IMR-90 (cell line): ENCODE measurements around the gene ZNF521. TPM values are rescaled to one million over a fixed set of nuclear protein-coding genes. Genes with fewer than 3 reads are reported as not detected.

Experiments used
- ATAC-seq: fragments of 200-7000 bp; cut with Tn5 transposase; 2 replicates; pipeline ENCODE4 v1.9.1; 2020; ENCODE audit warnings: low read depth, mild to moderate bottlenecking, moderate library complexity
- BruUV-seq: library from RNA; stranded (reverse); fragments of 400-500 nt; replicated peaks from 2 replicates; lab custom pipeline; 2021; lab: Mats Ljungman, UMichigan
- CTCF ChIA-PET: fragments of 300-600 bp; formaldehyde crosslinking; extraction: SDS; loops from one replicate; lab custom pipeline; 2021; ENCODE audit warnings: antibody characterized with exemption; lab: Yijun Ruan, JAX
- POLR2A ChIA-PET: fragments of 300-600 bp; sonication (Branson Sonifier 250); formaldehyde crosslinking; loops from one replicate; lab custom pipeline; 2022; ENCODE audit warnings: antibody characterized with exemption; ENCODE audit not compliant: unreplicated experiment; lab: Charles Lee
- DNase-seq: peaks from one replicate; pipeline ENCODE4 v3.0.0; 2013
- H2AFZ ChIP-seq: replicated peaks from 2 replicates; pipeline ENCODE3; 2013; ENCODE audit warnings: low read length, mild to moderate bottlenecking; ENCODE audit not compliant: poor library complexity
- H2AK5ac ChIP-seq: 2 replicates; pipeline ENCODE4 v1.6.1; 2013; ENCODE audit warnings: low read depth, low read length, inconsistent platforms
- H2AK9ac ChIP-seq: replicated peaks from 2 replicates; pipeline ENCODE3; 2013; ENCODE audit warnings: mild to moderate bottlenecking, low read depth, low read length, moderate library complexity; ENCODE audit not compliant: poor library complexity
- H2BK120ac ChIP-seq: 2 replicates; pipeline ENCODE4 v1.6.1; 2013; ENCODE audit warnings: low read depth, low read length, inconsistent platforms
- H2BK15ac ChIP-seq: 3 replicates; pipeline ENCODE4 v1.6.1; 2013; ENCODE audit warnings: low read depth, low read length, inconsistent platforms
- H2BK20ac ChIP-seq: 2 replicates; pipeline ENCODE4 v1.6.1; 2013; ENCODE audit warnings: low read depth, mild to moderate bottlenecking, inconsistent platforms, low read length, moderate library complexity
- H2BK5ac ChIP-seq: 2 replicates; pipeline ENCODE4 v1.6.1; 2013; ENCODE audit warnings: mild to moderate bottlenecking, low read depth, low read length, inconsistent platforms; ENCODE audit not compliant: poor library complexity, severe bottlenecking
- H3K14ac ChIP-seq: replicated peaks from 2 replicates; pipeline ENCODE4 v1.6.1; 2013; ENCODE audit warnings: low read depth, low read length, inconsistent platforms
- H3K18ac ChIP-seq: 2 replicates; pipeline ENCODE4 v1.6.1; 2013; ENCODE audit warnings: low read depth, low read length, control low read depth
- H3K23ac ChIP-seq: 2 replicates; pipeline ENCODE4 v1.6.1; 2013; ENCODE audit warnings: low read depth, low read length, inconsistent platforms
- H3K27ac ChIP-seq: 2 replicates; pipeline ENCODE4 v1.5.1; 2013; ENCODE audit warnings: mild to moderate bottlenecking, control low read depth, low read length; ENCODE audit not compliant: insufficient read depth
- H3K27me3 ChIP-seq: 2 replicates; pipeline ENCODE4 v1.6.1; 2013; ENCODE audit warnings: low read length; ENCODE audit not compliant: control insufficient read depth, insufficient read depth
- H3K36me3 ChIP-seq: 2 replicates; pipeline ENCODE4 v1.6.1; 2013; ENCODE audit warnings: low read length, mixed read lengths; ENCODE audit not compliant: control insufficient read depth, insufficient read depth
- H3K4ac ChIP-seq: 2 replicates; pipeline ENCODE4 v1.6.1; 2013; ENCODE audit warnings: low read depth, low read length, inconsistent platforms
- H3K4me1 ChIP-seq: 2 replicates; pipeline ENCODE4 v1.6.1; 2013; ENCODE audit warnings: low read length, mixed read lengths; ENCODE audit not compliant: control insufficient read depth, insufficient read depth
- H3K4me2 ChIP-seq: 2 replicates; pipeline ENCODE4 v1.6.1; 2013; ENCODE audit warnings: low read depth, mild to moderate bottlenecking, control low read depth, low read length, moderate library complexity
- H3K4me3 ChIP-seq: 2 replicates; pipeline ENCODE4 v1.5.1; 2013; ENCODE audit warnings: low read depth, mild to moderate bottlenecking, control low read depth, low read length, moderate library complexity; ENCODE audit not compliant: insufficient read depth
- H3K56ac ChIP-seq: 2 replicates; pipeline ENCODE4 v1.6.1; 2013; ENCODE audit warnings: low read length, inconsistent platforms; ENCODE audit not compliant: insufficient read depth; ENCODE audit errors: extremely low read depth
- H3K79me1 ChIP-seq, 2 experiments: 2 replicates each; pipeline ENCODE4 v1.6.1; 2013; ENCODE audit warnings: low read length in 2 of 2, inconsistent platforms in 1 of 2, low read depth in 1 of 2
- H3K9ac ChIP-seq: 2 replicates; pipeline ENCODE4 v1.6.1; 2013; ENCODE audit warnings: low read depth, low read length, control low read depth
- H3K9me1 ChIP-seq: 2 replicates; pipeline ENCODE4 v1.6.1; 2013; ENCODE audit warnings: low read length, inconsistent platforms; ENCODE audit not compliant: insufficient read depth
- H3K9me3 ChIP-seq: 2 replicates; pipeline ENCODE4 v1.6.1; 2013; ENCODE audit warnings: low read length; ENCODE audit not compliant: control insufficient read depth, insufficient read depth
- H4K20me1 ChIP-seq: 2 replicates; pipeline ENCODE4 v1.6.1; 2013; ENCODE audit warnings: low read length, inconsistent platforms; ENCODE audit not compliant: insufficient read depth
- H4K5ac ChIP-seq: 2 replicates; pipeline ENCODE4 v1.6.1; 2013; ENCODE audit warnings: mild to moderate bottlenecking, low read depth, low read length, control low read depth
- H4K8ac ChIP-seq, 2 experiments: 2 replicates each; pipeline ENCODE4 v1.6.1; 2013; ENCODE audit warnings: low read depth in 2 of 2, low read length in 2 of 2, control low read depth in 1 of 2, inconsistent platforms in 1 of 2
- H4K91ac ChIP-seq: 2 replicates; pipeline ENCODE4 v1.6.1; 2013; ENCODE audit warnings: low read depth, low read length, inconsistent platforms; ENCODE audit not compliant: insufficient read depth
- BHLHE40 ChIP-seq: fragments of 150-350 bp; IDR thresholded peaks from 2 replicates; pipeline ENCODE4 v1.6.1; 2016; ENCODE audit warnings: mild to moderate bottlenecking, low read depth, low read length
- CEBPB ChIP-seq: IDR thresholded peaks from 2 replicates; pipeline ENCODE4 v1.6.1; 2012; ENCODE audit warnings: low read depth, low read length, improper control_type of control experiment
- CTCF ChIP-seq: conservative IDR thresholded peaks from 2 replicates; pipeline ENCODE4 v1.5.1; 2012; ENCODE audit warnings: mild to moderate bottlenecking, low read depth, low read length, improper control_type of control experiment
- ELK1 ChIP-seq: fragments of 150-350 bp; IDR thresholded peaks from 2 replicates; pipeline ENCODE4 v1.6.1; 2016; ENCODE audit warnings: low read depth, mild to moderate bottlenecking, low read length, moderate library complexity, borderline replicate concordance
- MAFK ChIP-seq: IDR thresholded peaks from 2 replicates; pipeline ENCODE4 v1.6.1; 2012; ENCODE audit warnings: low read depth, low read length, improper control_type of control experiment
- MXI1 ChIP-seq: IDR thresholded peaks from 2 replicates; pipeline ENCODE4 v1.6.1; 2012; ENCODE audit warnings: low read depth, mild to moderate bottlenecking, low read length, moderate library complexity, borderline replicate concordance
- POLR2A ChIP-seq: IDR thresholded peaks from 2 replicates; pipeline ENCODE4 v1.6.1; 2012; ENCODE audit warnings: mild to moderate bottlenecking, low read depth, low read length
- RAD21 ChIP-seq: IDR thresholded peaks from 2 replicates; pipeline ENCODE4 v1.6.1; 2012; ENCODE audit warnings: low read length, improper control_type of control experiment
- SMC3 ChIP-seq: fragments of 150-350 bp; IDR thresholded peaks from 2 replicates; pipeline ENCODE4 v1.6.1; 2016; ENCODE audit warnings: low read depth, mild to moderate bottlenecking, antibody characterized with exemption, low read length, moderate library complexity
- WGBS, 2 experiments: methylation state at CpG; one replicate each; pipeline versions ENCODE4 v1.1.5 to v1.1.7; 2013; ENCODE audit warnings: missing lambda C conversion rate in 2 of 2; ENCODE audit not compliant: insufficient read length in 1 of 2; ENCODE audit errors: extremely low coverage in 2 of 2; 5-methylcytosine and 5-hydroxymethylcytosine counted together
- dilution Hi-C: fragments of 300-500 bp; cut with HindIII; formaldehyde crosslinking; loops from one replicate; pipeline ENCODE4 v1.14.3; 2018; ENCODE audit warnings: low sequenced_read_pairs; ENCODE audit not compliant: unreplicated experiment
- in situ Hi-C: fragments of 300-500 bp; cut with MboI; formaldehyde crosslinking; loops from 3 replicates; pipeline ENCODE4 v1.14.3; 2019; ENCODE audit warnings: low sequenced_read_pairs, inconsistent platforms, mixed read lengths
- intact Hi-C: fragments of 100-400 bp; cut with micrococcal nuclease; formaldehyde crosslinking; loops from 2 replicates; pipeline ENCODE4 v1.10.0; 2022
- polyA plus RNA-seq, 3 experiments: library from polyadenylated mRNA; depleted of rRNA; stranded (reverse); fragments of >200 nt; gene quantifications; 2 replicates each; pipeline ENCODE4 v1.2.3, GENCODE V29; 2012; ENCODE audit warnings: low replicate concordance in 1 of 3
- total RNA-seq: library from RNA; depleted of rRNA; stranded (reverse); fragments of >200 nt; gene quantifications from 2 replicates; pipeline ENCODE4 v1.2.3, GENCODE V29; 2012

ZNF521 gene
- total and polyA plus RNA-seq, 2 of the 4 experiments (the other 2 are of a cell fraction): 21.5 to 59.3 TPM

GRCh38 chr18:25329783-25330182 lies 22.2 kb downstream of the ZNF521 start:
- no peak overlapping the region for H3K27ac ChIP-seq
- H2AFZ ChIP-seq: no peak overlapping the region
- H4K5ac ChIP-seq: no peak overlapping the region
- BruUV-seq: no TSS peak
- no peak overlapping the region for H3K9ac ChIP-seq
- peaks cover 28% of the 10 kb centered on the region for H4K20me1 ChIP-seq
- no peak for TF ChIP-seq CEBPB
- no peak for TF ChIP-seq MXI1
- no peak for TF ChIP-seq POLR2A
- TF ChIP-seq BHLHE40: no peak
- TF ChIP-seq CTCF: no peak
- no peak for TF ChIP-seq ELK1
- TF ChIP-seq SMC3: no peak
- TF ChIP-seq RAD21: no peak
- TF ChIP-seq MAFK: no peak
- H3K27me3 ChIP-seq: no peaks in the 10 kb centered on the region
- no peak overlapping the region for H3K23ac ChIP-seq
- peak overlapping the region; percentile 39 for H2AK9ac ChIP-seq
- no peak overlapping the region for H2BK15ac ChIP-seq
- H2AK5ac ChIP-seq: no peak overlapping the region
- H2BK120ac ChIP-seq: no peak overlapping the region
- WGBS, 2 experiments: no CpG with 5 or more reads among the region's 1 CpG
- peaks cover 7% of the 10 kb centered on the region; the same call in 1 of the 2 replicates for H3K9me1 ChIP-seq
- in situ Hi-C loops (no loop called here), intact Hi-C loops (no loop called here), dilution Hi-C loops (no loop called here)
- no peak overlapping the region for H3K4ac ChIP-seq
- H3K4me3 ChIP-seq: no peak overlapping the region
- no peak overlapping the region for H3K18ac ChIP-seq
- H4K8ac ChIP-seq: no peak overlapping the region
- H3K4me2 ChIP-seq: no peak overlapping the region
- POLR2A ChIA-PET: no interaction called here
- H2BK20ac ChIP-seq: no peak overlapping the region
- 0 out of 2 replicates have a peak, but pooled peaks cover 3% of the 10 kb centered on the region for H3K4me1 ChIP-seq
- peaks cover 8% of the 10 kb centered on the region for H3K36me3 ChIP-seq
- no peaks in the 10 kb centered on the region for H3K9me3 ChIP-seq
- no peak overlapping the region for H3K56ac ChIP-seq
- no peak overlapping the region for H3K14ac ChIP-seq
- H3K79me1 ChIP-seq: peaks cover 36 to 61% of the 10 kb centered on the region in 2 experiments
- no peak overlapping the region for H2BK5ac ChIP-seq
- DNase-seq: no peak
- CTCF ChIA-PET: interaction anchor here (0.5 kb wide), 1 partner anchor 800 kb away, joined by 4 read pairs; no protein-coding TSS in a partner anchor
- no peak for ATAC-seq
- no peak overlapping the region for H4K91ac ChIP-seq
